HG03066 (cell line): ENCODE results near the gene ADGRB3.

Source experiments
- ATAC-seq: cut with Tn5 transposase; IDR thresholded peaks from one replicate; pipeline ENCODE4 v1.9.1; 2021; ENCODE audit warnings: low read depth; ENCODE audit not compliant: unreplicated experiment

The ADGRB3 gene

GRCh38 chr6:69289689-69290495, 654.8 kb downstream of the ADGRB3 start:
- no peak for ATAC-seq

DNA sequence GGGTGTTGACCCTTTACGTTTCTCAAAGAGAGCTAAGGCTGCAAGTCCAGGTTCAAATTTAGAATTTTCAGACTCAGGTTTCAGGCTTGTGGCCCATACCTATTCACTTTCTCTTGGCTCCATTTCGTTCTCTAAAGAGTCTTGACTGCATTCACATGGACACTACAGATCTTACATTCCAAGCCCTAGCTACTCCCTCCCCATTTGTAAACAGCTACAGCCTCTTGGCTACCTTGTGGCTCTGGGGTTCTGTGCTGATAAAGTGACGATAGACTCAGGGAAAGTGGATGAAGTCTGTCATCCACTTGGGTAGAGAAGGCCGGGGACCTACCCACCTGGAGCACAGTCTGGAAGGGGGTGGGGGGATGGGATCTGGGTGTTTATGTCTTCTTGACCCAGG, 658.4 kb downstream of the ADGRB3 start:
- ATAC-seq, result no peak

DNA sequence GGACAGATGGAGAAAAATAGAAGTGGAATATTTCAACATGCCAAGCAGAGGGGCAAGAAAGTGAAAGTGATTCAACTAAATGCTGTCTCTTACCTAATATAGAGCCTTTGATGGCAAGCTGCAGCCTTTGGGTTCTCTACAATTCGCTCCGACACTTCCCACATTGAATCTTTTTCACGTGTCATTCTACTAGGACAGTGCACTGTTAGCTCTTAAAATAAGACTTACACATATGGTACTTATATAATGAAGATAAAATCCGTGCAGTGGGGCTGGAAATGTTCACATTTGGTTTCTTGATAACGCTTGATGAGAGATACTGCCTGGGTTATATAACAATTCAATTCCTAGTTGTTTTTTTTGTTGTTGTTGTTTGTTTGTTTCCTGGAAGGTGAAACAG, 659.3 kb downstream of the ADGRB3 start:
- ATAC-seq, result no peak

- no peak for ATAC-seq
These were observed 659.8 kb downstream of the ADGRB3 start for GRCh38 chr6:69294862-69295261.

- ATAC-seq, result no peak
These were observed 668.3 kb downstream of the ADGRB3 start for GRCh38 chr6:69303382-69303781.

GRCh38 chr6:69305456-69305855, 670.4 kb downstream of the ADGRB3 start:
- no peak for ATAC-seq

DNA sequence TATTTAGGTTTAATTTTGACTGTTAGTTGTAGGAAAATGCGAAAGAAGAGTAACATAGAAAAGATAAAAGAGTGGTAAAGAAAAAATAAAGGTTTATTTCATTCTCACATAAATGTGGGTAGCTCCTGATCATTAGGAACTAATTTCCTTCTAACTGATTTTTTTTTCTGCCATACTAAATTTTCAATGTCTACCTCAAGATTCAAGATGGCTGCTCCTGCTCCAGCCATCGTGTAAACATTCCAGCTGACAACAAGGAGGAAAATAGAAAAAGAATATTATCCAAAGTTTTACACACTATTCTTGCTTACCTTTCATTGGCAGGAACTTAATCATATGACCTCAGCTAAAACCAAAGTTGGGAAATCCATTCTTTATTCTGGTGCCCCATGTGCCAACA, 673.5 kb downstream of the ADGRB3 start:
- ATAC-seq, result no peak

DNA sequence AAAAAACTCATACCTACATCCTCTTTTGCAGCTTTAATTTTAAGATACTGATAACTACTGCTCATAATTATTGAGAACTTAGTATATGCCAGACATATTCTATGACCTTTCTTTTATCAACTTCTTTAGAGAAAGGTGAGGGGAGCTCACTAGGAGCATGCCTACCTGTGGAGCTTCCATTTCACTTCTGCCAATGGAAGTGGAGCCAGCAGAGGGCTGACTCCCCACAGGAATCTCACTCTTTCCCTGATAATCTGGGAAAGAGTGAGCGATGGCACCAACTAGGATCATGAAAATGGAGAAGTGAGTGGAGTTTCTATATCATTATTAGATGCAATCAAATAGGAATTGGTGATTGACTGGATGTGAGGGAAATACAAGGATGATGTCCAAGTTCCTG, 676.8 kb downstream of the ADGRB3 start:
- no peak for ATAC-seq

DNA sequence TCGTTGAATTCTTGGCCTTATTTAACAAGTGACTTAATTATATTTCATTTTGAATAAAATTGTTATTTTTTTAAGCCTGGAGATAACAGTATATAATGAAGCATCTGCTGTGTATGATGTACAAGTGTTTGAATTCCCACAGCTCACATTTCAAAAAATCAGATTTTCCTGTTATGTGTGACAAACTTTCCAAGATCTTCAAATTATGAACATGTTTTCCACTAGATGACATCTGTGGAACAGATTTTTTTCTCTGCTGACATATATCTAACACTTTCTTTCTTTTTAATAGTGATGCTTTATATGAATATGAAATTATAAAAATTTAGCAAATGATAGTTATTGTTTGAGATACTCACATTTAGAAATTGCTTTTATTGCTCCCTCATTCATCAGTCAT, 678.9 kb downstream of the ADGRB3 start:
- ATAC-seq, result no peak

DNA sequence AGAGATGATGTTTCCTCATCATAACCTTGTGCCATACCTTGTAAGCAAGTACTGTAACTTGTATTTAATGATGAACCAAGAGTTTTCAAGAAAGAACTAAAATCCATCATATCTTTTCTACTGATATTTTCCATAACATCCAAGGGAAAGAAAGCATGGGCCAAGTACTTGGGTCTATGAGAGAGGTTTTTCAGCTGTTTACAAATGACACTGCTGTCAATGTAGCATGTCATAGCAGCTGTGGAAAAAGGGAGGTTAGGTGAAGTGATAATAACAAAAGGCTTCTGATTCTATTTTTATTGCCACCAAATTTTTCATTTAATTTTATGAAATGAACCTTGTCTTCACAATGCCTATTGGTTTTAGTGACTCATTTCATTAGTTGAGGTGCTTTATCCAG, 679.4 kb downstream of the ADGRB3 start:
- ATAC-seq, result no peak

- ATAC-seq, result no peak
These were observed 696.8 kb downstream of the ADGRB3 start for GRCh38 chr6:69331886-69332285.

DNA sequence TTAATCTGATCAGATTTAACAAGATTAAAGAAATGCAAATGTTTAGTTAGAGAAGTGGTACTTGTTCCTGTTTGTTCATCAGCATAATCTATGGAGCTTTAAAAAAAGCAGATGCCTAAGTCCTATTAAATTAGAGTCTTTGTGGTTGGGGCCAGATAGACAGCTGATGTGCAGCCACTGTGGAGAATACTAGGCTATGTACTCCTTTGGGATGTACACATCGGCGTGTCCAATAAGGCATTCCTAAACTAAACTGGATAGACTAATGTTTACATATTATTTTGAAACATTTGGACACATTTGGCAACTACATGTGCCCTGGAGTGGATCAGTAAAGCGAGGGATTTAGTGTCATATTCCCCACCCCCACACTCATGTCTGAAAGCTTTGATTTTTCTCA, 702.2 kb downstream of the ADGRB3 start:
- no peak for ATAC-seq

GRCh38 chr6:69338431-69339162, 703.5 kb downstream of the ADGRB3 start:
- no peak for ATAC-seq

DNA sequence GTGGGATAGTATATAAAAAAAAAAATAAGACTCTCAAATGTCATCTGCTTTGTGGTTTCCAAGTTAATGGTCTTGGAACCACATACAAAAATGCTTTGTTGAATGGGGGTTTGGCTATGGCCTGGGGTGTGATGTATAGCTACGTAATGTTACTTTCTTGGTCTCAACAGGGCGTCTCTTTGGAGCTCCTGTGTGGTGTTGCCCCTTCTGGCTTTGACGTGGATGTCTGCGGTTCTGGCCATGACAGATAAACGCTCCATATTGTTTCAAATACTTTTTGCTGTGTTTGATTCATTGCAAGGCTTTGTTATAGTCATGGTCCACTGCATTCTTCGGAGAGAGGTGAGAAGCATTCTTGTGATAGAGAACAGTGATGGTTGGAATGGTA, 704.1 kb downstream of the ADGRB3 start:
- ATAC-seq, result no peak

DNA sequence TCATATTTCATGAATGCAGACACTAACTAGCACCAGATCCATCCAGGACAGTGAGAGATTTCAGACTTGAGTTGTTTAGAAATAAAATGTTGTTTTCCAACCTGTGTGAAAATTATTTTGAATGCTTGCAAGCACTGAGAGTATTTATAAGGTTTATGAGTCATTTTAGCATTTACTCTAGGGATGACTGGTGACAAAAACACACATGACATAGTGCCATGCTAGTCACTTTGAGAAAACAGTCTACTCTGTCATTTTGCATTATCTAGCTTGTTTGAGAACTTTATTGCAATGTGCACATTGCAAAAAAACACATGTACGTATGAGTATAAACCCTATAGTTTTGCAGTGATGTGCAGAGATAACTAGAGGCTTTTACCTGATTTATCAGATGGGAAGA, 705.1 kb downstream of the ADGRB3 start:
- no peak for ATAC-seq

GRCh38 chr6:69343851-69344250, 708.8 kb downstream of the ADGRB3 start:
- no peak for ATAC-seq

DNA sequence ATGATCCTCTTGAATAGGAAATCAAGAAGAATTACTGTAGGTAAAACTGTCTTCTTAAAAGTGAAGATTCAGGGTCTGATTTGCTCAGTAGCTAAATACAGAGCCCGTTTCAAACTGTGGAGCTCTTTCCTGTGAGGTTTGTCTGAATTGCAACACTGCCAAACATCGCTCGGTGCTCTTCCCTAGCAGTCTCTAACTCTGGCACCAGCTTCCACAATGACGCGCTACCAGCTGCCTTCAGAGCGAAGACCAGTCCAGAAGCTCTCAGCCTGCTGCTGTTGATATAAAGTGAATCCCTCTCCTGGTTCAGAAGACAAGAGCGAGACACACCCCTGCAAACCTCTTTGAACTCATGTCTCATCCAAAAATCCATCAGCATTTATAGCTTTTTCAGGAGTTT, 714.7 kb downstream of the ADGRB3 start:
- ATAC-seq, result no peak

GRCh38 chr6:69362209-69362608, 727.1 kb downstream of the ADGRB3 start:
- ATAC-seq, result no peak

DNA sequence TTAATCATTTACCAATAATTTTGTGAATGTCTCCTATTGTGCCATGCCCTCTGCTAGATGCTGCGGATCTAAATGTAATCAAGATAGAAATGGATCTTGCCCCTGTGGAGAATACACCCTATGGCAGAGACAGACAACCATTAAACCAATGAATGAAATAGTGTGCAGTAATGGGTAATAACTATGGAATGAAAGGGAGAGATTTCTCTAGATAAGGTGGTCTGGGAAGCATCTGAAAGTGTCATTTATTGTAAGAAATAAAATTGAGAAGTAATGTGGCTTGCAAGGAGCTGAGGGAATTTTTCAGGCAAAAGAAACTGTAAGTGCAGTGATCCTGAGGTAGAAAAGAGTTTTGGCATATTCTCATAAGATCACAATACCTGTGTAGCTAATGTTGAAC, 731.7 kb downstream of the ADGRB3 start:
- ATAC-seq, result no peak

DNA sequence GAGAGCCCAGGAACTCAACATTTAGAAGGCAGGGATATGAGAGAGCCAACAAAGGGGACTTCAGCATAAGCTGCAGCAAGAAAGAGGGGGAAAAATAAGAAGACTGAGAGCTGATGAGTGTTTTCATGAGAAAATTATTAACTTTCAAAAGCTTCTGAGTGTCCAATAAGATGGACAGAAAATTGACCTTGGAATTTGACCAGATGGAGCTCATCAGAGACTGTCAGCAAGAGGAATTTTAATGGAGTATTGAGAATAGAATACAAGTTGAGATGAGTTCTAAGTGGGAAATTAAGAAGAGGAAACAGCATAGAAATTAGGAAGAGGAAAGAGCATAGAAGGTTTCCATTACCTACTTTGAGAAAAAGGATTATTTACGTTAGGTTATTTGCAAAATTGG, 733.5 kb downstream of the ADGRB3 start:
- no peak for ATAC-seq

GRCh38 chr6:69370763-69371162, 735.7 kb downstream of the ADGRB3 start:
- ATAC-seq, result no peak

GRCh38 chr6:69378326-69378725, 743.2 kb downstream of the ADGRB3 start:
- no peak for ATAC-seq
